ENCODE data around the gene EDN3.
"Not testable (repeated sequence)": the region's sequence is repeated elsewhere in the genome, so short reads cannot be mapped to it uniquely, and the experiment has no call there.

Gene EDN3

DNA sequence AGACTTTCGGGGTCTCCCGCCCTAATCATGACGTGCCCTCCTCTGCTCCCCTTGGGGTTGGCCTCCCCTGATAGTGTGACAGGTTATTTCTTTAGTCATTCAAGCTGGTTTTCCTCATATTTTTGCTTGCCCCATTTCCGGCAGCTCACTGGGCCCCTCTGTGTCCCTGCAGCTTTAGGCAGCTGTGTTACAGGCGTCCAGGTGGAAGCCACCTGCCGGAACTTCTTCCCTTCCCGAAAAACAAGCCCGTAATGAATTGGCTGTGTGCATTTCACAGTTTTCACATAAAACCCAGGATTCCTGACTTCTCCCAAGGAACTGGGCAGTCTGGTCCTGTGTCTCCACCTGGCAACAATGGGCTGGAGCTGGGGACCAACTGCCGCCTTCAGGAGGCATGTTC, 52.6 kb downstream of the EDN3 start:
- Histone ChIP-seq H3K4me3 (no peak overlapping the region), H3K27me3 (ENCODE audit: low read depth) (no peaks in the 10 kb centered on the region), H3K4me1 (no peaks in the 10 kb centered on the region), H3K9me3 (no peaks in the 10 kb centered on the region), H3K36me3 (replicated peaks) (no peaks in the 10 kb centered on the region)
- DNase-seq (ENCODE audit: low spot score in 2 of 2) = no peak
- in situ Hi-C loops (cut with MboI; ENCODE audit: low sequenced_read_pairs) = no loop called here

DNA sequence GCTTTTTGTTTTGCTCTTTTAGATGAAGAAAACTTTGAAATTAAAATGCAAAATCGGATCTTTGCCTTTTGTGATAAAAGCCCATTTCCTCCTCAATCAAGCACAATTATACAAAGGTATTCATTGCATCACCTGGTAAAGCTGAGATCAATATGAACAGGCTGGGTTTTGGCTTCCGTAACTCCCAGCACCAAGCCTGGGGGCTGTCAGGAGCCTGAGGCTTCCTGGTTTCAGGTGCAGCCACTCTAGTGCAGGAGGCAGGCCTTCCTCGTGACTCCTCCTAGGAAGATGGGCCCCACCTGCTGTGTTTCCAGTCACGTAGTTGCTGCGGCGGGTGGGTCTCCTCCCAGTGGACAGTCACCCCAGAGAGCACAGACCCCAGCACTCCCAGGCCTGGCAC, 54.0 kb downstream of the EDN3 start:
- H3K27me3 ChIP-seq (ENCODE audit: low read depth) = no peaks in the 10 kb centered on the region
- no peaks in the 10 kb centered on the region for H3K9me3 ChIP-seq
- H3K4me3 ChIP-seq = no peak overlapping the region
- no peak for DNase-seq (ENCODE audit: low spot score in 2 of 2)
- no peaks in the 10 kb centered on the region for H3K36me3 ChIP-seq (replicated peaks)
- in situ Hi-C loops (cut with MboI; ENCODE audit: low sequenced_read_pairs) = no loop called here
- H3K4me1 ChIP-seq = no peaks in the 10 kb centered on the region

DNA sequence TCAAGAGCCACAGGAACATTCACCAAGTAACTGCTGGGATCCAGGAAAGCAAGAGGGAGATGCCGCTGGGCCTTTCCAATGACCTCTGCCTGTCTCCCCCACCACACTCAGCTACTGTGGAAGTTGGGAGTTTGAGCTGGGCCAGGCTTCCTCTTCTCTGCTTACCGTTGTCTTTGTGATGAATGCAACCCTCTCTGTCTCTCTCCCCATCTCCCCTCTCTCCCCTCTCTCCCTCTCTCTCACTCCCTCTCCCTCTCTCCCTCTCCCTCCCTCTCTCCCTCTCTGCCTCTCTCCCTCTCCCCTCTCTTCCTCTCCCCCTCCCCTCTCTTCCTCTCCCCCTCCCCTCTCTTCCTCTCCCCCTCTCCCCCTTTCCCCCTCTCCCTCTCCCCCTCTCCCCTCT, 54.8 kb downstream of the EDN3 start:
- Histone ChIP-seq H3K4me3 (no peak overlapping the region), H3K4me1 (no peaks in the 10 kb centered on the region), H3K27me3 (ENCODE audit: low read depth) (no peaks in the 10 kb centered on the region), H3K36me3 (replicated peaks) (no peaks in the 10 kb centered on the region), H3K9me3 (no peaks in the 10 kb centered on the region)
- in situ Hi-C loops (cut with MboI; ENCODE audit: low sequenced_read_pairs) = no loop called here
- DNase-seq (ENCODE audit: low spot score in 2 of 2) = no peak

- no peak for DNase-seq (ENCODE audit: low spot score in 2 of 2)
- Histone ChIP-seq H3K4me3 (no peak overlapping the region), H3K9me3 (no peaks in the 10 kb centered on the region), H3K36me3 (replicated peaks) (no peaks in the 10 kb centered on the region), H3K27me3 (ENCODE audit: low read depth) (no peaks in the 10 kb centered on the region), H3K4me1 (no peaks in the 10 kb centered on the region)
- in situ Hi-C loops (cut with MboI; ENCODE audit: low sequenced_read_pairs) = no loop called here
Measured at GRCh38 chr20:59356662-59357165, 56.3 kb downstream of the EDN3 start.

GRCh38 chr20:59358793-59359192, 58.4 kb downstream of the EDN3 start:
- H3K4me3 ChIP-seq; H3K27me3 ChIP-seq (ENCODE audit: low read depth); H3K36me3 ChIP-seq (replicated peaks); H3K4me1 ChIP-seq; in situ Hi-C loops (cut with MboI; ENCODE audit: low sequenced_read_pairs); H3K9me3 ChIP-seq; DNase-seq (ENCODE audit: low spot score in 2 of 2): not testable (repeated sequence)

DNA sequence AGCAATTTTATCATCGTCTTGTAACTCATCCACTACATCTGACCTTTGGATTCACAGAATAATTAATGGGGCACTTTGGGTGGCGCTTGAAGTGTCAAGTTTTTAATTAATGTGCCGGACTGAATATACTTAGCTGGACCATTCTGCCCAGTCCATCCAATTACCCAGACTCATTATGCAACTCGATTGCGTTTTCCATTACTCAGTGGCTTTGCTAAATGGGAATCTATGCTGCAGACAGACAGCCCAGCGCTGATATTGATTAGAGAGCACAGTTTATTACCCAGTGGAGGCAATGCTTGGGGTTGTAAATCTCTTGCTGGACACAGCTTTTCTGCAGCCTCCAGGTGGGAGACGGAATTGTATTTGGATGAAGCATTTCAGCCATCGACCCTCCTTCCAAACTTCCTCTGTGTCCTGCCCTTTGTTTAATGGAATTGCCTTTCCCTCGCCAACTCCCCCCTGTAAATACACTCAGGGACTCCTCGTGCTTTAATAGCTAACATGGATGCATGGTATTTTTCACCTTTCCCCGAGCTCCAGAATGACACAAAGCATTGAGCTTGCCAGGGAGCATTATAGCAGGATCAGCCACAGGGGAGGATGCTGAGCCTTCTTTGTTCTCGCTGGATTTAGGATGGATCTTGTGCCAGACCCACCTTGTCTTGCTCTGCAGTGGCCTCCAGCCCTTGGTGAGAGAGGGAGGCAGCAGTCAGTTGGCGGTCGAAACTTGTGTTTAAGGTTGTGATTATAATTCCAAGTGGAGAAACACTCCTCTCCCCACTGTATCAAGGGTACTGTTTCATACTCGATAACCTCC, 59.7 kb downstream of the EDN3 start:
- in situ Hi-C loops (cut with MboI; ENCODE audit: low sequenced_read_pairs) = no loop called here
- Histone ChIP-seq H3K4me3 (no peak overlapping the region), H3K27me3 (ENCODE audit: low read depth) (no peaks in the 10 kb centered on the region), H3K36me3 (replicated peaks) (no peaks in the 10 kb centered on the region), H3K4me1 (no peaks in the 10 kb centered on the region), H3K9me3 (no peaks in the 10 kb centered on the region)
- DNase-seq (ENCODE audit: low spot score in 2 of 2) = no peak

- in situ Hi-C loops (cut with MboI; ENCODE audit: low sequenced_read_pairs) = no loop called here
- Histone ChIP-seq H3K4me3 (no peak overlapping the region), H3K4me1 (no peaks in the 10 kb centered on the region), H3K9me3 (no peaks in the 10 kb centered on the region), H3K36me3 (replicated peaks) (no peaks in the 10 kb centered on the region), H3K27me3 (ENCODE audit: low read depth) (no peaks in the 10 kb centered on the region)
- no peak for DNase-seq (ENCODE audit: low spot score in 2 of 2)
Measured at GRCh38 chr20:59360934-59361333, 60.5 kb downstream of the EDN3 start.

GRCh38 chr20:59361411-59361810, 61.0 kb downstream of the EDN3 start:
- no peak overlapping the region for H3K4me3 ChIP-seq
- in situ Hi-C loops (cut with MboI; ENCODE audit: low sequenced_read_pairs) = no loop called here
- DNase-seq (ENCODE audit: low spot score in 2 of 2) = no peak
- H3K36me3 ChIP-seq (replicated peaks) = no peaks in the 10 kb centered on the region
- no peaks in the 10 kb centered on the region for H3K9me3 ChIP-seq
- H3K4me1 ChIP-seq = no peaks in the 10 kb centered on the region
- no peaks in the 10 kb centered on the region for H3K27me3 ChIP-seq (ENCODE audit: low read depth)

- Histone ChIP-seq H3K9me3 (no peaks in the 10 kb centered on the region), H3K36me3 (replicated peaks) (no peaks in the 10 kb centered on the region), H3K4me3 (no peak overlapping the region), H3K4me1 (no peaks in the 10 kb centered on the region), H3K27me3 (ENCODE audit: low read depth) (no peaks in the 10 kb centered on the region)
- in situ Hi-C loops (cut with MboI; ENCODE audit: low sequenced_read_pairs) = no loop called here
- DNase-seq (ENCODE audit: low spot score in 2 of 2) = no peak
Measured at GRCh38 chr20:59363101-59363500, 62.7 kb downstream of the EDN3 start.

DNA sequence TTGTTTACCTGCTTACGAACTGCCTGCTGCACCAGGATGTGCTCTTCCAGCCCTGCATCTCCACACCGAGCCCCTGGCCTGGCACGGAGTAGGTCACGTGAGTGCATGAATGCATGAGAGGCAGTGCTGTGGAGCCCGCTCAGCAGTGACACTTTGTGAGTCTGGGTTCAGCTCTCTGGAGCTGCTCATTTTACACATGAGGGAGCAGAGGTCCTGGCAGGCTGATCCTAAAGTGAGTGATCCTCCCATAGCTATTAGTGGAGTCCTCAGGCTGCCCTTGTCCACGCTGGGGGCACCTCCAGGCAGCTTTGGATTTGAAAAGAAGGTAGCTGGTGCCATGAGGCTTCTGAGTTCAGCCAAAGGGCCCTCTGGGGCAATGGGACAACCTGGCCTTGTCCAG, 64.2 kb downstream of the EDN3 start:
- DNase-seq (ENCODE audit: low spot score in 2 of 2) = no peak
- H3K4me3 ChIP-seq = no peak overlapping the region
- in situ Hi-C loops (cut with MboI; ENCODE audit: low sequenced_read_pairs) = no loop called here
- no peaks in the 10 kb centered on the region for H3K4me1 ChIP-seq
- no peaks in the 10 kb centered on the region for H3K27me3 ChIP-seq (ENCODE audit: low read depth)
- H3K36me3 ChIP-seq (replicated peaks) = no peaks in the 10 kb centered on the region
- no peaks in the 10 kb centered on the region for H3K9me3 ChIP-seq

DNA sequence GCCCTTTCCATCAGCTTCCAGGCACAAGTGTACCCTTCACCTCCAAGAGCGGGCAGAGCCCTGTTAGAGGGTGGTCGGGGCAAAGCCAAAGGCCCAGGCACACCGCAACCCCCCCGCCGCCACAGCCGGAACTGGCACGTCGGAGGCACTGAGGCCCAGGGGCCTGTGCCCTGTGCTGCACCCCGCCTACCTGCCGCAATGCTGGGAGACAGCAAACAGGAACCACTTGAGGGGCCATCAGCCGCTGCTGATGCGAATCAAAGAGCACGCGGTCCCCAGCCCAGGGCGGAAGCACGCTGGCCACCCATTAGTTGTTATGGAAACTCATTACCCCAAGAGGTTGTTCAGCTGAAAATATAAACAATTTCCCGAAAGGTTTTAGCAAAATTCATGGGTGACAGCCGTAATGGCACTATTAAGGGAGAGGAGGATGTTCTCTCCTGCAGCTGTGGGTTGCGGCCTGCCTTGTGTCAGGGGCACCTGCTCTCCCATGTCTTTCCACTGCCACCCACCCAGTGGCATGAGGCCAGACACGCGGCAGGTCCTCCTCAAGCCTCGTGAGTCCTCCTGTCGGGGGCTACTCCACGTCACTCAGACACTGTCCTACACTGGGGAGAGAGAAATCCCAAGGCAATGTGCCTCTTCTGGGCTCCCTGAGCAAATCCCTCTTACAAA, 65.3 kb downstream of the EDN3 start:
- Histone ChIP-seq H3K4me1 (no peaks in the 10 kb centered on the region), H3K27me3 (ENCODE audit: low read depth) (no peaks in the 10 kb centered on the region), H3K9me3 (no peaks in the 10 kb centered on the region), H3K4me3 (no peak overlapping the region), H3K36me3 (replicated peaks) (no peaks in the 10 kb centered on the region)
- DNase-seq (ENCODE audit: low spot score in 2 of 2) = no peak
- in situ Hi-C loops (cut with MboI; ENCODE audit: low sequenced_read_pairs) = no loop called here

DNA sequence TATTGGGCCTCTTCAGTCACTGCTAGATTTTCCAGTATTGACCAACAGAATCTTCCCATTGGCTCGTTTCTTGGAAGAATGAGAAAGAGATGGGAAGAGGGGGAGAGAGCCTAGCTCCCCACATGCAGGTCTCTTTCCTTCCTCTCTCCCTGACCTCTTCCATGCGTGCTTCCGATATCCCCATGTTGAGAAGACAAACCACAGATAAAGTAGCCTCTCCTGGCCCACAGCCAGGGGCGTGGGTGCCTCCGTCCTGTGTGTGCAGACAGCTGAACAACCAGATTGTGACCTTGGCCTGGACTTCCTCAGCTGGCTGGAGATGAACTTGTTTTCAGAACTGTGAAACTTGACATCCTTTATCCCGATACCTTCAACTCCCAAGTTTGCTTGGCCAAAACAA, 71.0 kb downstream of the EDN3 start:
- in situ Hi-C loops (cut with MboI; ENCODE audit: low sequenced_read_pairs) = no loop called here
- Histone ChIP-seq H3K9me3 (no peaks in the 10 kb centered on the region), H3K27me3 (ENCODE audit: low read depth) (no peaks in the 10 kb centered on the region), H3K4me3 (no peak overlapping the region), H3K36me3 (replicated peaks) (no peaks in the 10 kb centered on the region), H3K4me1 (no peaks in the 10 kb centered on the region)
- no peak for DNase-seq (ENCODE audit: low spot score in 2 of 2)

DNA sequence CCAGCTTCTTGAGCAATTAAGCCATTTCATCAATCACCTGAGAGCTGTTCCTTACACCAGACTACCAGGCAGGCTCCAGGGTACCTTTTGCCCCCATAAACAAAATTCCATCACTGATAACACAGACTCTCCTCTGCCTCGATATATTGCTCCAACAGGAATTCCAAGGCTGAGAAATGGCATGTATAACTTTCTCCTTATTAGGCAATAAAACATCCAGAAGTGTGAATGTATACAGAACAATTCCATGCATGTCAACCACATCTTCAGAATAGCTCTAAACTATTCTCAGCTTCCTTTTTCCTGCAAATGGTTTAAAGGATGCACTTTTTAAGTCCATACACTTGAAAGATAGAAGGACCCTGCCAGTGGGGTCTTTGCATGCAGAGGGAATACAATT, 73.8 kb downstream of the EDN3 start:
- H3K27me3 ChIP-seq (ENCODE audit: low read depth) = no peaks in the 10 kb centered on the region
- H3K9me3 ChIP-seq = no peaks in the 10 kb centered on the region
- no peak for DNase-seq (ENCODE audit: low spot score in 2 of 2)
- H3K4me1 ChIP-seq = no peaks in the 10 kb centered on the region
- H3K4me3 ChIP-seq = no peak overlapping the region
- H3K36me3 ChIP-seq (replicated peaks) = no peaks in the 10 kb centered on the region
- in situ Hi-C loops (cut with MboI; ENCODE audit: low sequenced_read_pairs) = no loop called here

GRCh38 chr20:59375541-59375940, 75.1 kb downstream of the EDN3 start:
- Histone ChIP-seq H3K4me1 (no peaks in the 10 kb centered on the region), H3K27me3 (ENCODE audit: low read depth) (no peaks in the 10 kb centered on the region), H3K9me3 (no peaks in the 10 kb centered on the region), H3K36me3 (replicated peaks) (no peaks in the 10 kb centered on the region), H3K4me3 (no peak overlapping the region)
- in situ Hi-C loops (cut with MboI; ENCODE audit: low sequenced_read_pairs) = no loop called here
- DNase-seq (ENCODE audit: low spot score in 2 of 2) = no peak
